NCI-H345 (cell line): ENCODE data around the gene ZNF444.
"Not testable (repeated sequence)": the region's sequence is repeated elsewhere in the genome, so short reads cannot be mapped to it uniquely, and the experiment has no call there.

Experiments
- DNase-seq: peaks from one replicate; lab custom pipeline; 2025; lab: John Stamatoyannopoulos, UW

Gene ZNF444

GRCh38 chr19:56147307-56147706 lies 6.2 kb downstream of the ZNF444 start:
- DNase-seq, result no peak

GRCh38 chr19:56148096-56148495 lies 7.0 kb downstream of the ZNF444 start:
- DNase-seq, result no peak

GRCh38 chr19:56148955-56149655 lies 8.0 kb downstream of the ZNF444 start:
- DNase-seq, result not testable (repeated sequence)

GRCh38 chr19:56149656-56150038 lies 8.6 kb downstream of the ZNF444 start:
- DNase-seq, result no peak

GRCh38 chr19:56150358-56150757 lies 9.3 kb downstream of the ZNF444 start:
- no peak for DNase-seq

GRCh38 chr19:56152644-56153043 lies 11.6 kb downstream of the ZNF444 start:
- DNase-seq, result no peak

- DNase-seq, result no peak
These were observed 12.4 kb downstream of the ZNF444 start for GRCh38 chr19:56153507-56153906.

- no peak for DNase-seq
These were observed 14.1 kb downstream of the ZNF444 start for GRCh38 chr19:56155124-56155687.

GRCh38 chr19:56156768-56157167 lies 15.7 kb downstream of the ZNF444 start:
- DNase-seq, result no peak

- no peak for DNase-seq
These were observed 17.2 kb downstream of the ZNF444 start for GRCh38 chr19:56158170-56158757.

- no peak for DNase-seq
These were observed 18.0 kb downstream of the ZNF444 start for GRCh38 chr19:56159009-56159559.

GRCh38 chr19:56159622-56160271 lies 18.7 kb downstream of the ZNF444 start:
- no peak for DNase-seq

- DNase-seq, result no peak
These were observed 20.4 kb downstream of the ZNF444 start for GRCh38 chr19:56161534-56161933.

- DNase-seq, result no peak
These were observed 21.2 kb downstream of the ZNF444 start for GRCh38 chr19:56162258-56162657.

- no peak for DNase-seq
These were observed 22.0 kb downstream of the ZNF444 start for GRCh38 chr19:56163097-56163496.

GRCh38 chr19:56167064-56167578 lies 26.0 kb downstream of the ZNF444 start:
- DNase-seq, result no peak

GRCh38 chr19:56170261-56170660 lies 29.2 kb downstream of the ZNF444 start:
- DNase-seq, result peak; percentile 13

GRCh38 chr19:56174086-56174485 lies 33.0 kb downstream of the ZNF444 start:
- no peak for DNase-seq

- DNase-seq, result no peak
These were observed 33.5 kb downstream of the ZNF444 start for GRCh38 chr19:56174550-56174949.

- peak; percentile 4 for DNase-seq
These were observed 34.8 kb downstream of the ZNF444 start, which contains the start of gene GALP for GRCh38 chr19:56175861-56176307. TSS of gene GALP (plus strand) at chr19:56176008. CDS start at chr19:56177109, 1,101 bp downstream.

- not testable (repeated sequence) for DNase-seq
These were observed 35.2 kb downstream of the ZNF444 start for GRCh38 chr19:56176310-56176709.

- no peak for DNase-seq
These were observed 35.8 kb downstream of the ZNF444 start for GRCh38 chr19:56176881-56177280.
